Stimulated activated CD8-positive, alpha-beta memory T cell treated with anti-CD3 and anti-CD28 coated beads, Interleukin-7, amount 100 ng/mL, for 4 hours (primary cell): ENCODE measurements around the gene BCL3.
"Not testable (repeated sequence)": the region's sequence is repeated elsewhere in the genome, so short reads cannot be mapped to it uniquely, and the experiment has no call there.

ENCODE experiments used
- DNase-seq, 2 donors: peaks; one replicate each; pipeline ENCODE4 v3.0.0-alpha.2; 2020; ENCODE audit warnings: low read depth in 2 of 2

BCL3 gene

GRCh38 chr19:44757735-44758505, 9.4 kb downstream of the BCL3 start:
- no peak for DNase-seq

- no peak for DNase-seq
Observed at GRCh38 chr19:44758596-44758995, 10.1 kb downstream of the BCL3 start.

DNA sequence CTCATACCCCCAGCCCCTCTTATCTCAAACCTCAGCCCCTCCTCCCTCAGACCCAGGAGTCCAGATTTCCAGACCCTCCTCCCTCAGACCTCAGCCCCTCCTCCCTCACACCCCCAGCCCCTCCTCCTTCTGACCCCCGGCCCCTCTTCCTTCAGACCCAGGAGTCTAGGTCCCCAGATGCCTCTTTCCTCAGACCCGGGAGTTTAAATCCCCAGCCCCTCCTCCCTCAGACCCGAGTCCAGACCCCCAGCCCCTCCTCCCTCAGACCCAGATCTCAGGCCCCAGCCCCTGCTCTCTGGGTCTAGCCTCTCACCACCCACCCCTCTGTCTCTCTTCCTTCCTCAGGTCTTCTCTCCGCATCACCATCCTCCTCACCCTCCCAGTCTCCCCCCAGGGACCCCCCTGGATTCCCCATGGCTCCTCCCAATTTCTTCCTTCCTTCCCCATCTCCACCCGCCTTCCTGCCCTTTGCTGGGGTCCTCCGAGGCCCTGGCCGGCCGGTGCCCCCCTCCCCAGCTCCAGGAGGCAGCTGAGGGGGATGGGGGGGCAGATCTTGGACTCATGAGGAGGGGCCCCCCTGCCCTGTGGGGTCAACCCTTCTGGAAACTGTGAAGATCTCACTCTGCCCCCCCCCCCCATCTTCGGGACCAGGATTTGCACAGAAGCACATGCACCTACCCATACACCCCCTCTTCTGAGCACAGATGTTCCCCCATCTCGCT, 10.7 kb downstream of the BCL3 start:
- DNase-seq, result no peak

DNA sequence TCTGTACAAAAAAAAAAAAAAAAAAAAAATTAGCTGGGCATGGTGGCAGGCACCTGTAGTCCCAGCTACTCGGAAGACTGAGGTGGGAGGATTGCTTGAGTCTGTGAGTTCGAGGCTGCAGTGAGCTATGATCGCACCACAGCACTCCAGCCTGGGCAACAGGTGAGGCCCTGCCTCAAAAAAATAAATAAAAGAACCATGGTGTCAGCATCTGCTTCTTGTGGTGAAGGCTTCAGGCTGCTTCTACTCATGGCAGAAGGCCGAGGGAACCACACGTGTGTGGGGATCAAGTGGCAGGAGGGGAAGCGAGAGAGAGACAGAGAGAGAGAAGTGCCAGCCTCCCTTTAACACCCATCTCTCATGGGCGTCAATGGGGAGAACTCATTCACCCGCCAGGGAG, 13.5 kb downstream of the BCL3 start:
- no peak for DNase-seq

DNA sequence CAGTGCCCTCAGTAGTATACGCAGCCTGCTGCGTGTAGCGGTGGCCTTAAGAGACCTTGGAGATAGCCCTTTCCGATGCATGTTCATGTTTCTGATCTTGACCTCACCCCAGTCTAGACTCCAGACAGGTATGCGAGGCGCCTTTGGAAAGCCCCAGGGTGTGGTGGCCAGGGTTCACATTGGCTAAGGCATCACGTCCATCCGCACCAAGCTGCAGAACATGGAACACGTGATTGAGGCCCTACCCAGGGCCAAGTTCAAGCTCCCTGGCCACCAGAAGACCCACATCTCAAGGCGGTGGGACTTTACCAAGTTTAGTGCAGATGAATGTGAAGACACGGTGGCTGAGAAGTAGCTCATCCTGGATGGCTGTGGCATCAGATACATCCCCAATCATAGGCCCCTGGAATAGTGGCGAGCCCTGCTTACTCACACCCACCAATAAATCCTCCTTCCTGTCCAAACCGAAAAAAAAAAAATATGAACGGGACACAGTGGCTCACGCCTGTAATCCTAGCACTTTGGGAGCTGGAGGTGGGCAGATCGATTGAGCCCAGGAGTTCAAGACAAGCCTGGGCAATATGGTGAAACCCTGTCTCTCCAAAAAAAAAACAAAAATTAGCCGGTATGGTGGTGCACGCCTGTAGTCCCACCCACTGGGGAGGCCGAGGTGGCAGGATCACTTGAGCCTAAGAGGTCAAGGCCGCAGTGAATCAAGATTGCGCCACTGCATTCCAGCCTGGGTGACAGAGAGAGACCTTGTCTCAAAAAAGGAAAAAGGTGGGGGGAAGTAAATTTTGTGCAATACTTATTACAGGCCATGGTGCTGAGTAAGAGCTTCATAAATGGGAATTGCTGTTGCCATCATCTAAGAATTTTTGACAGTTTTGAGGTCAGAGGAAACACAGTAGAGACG, 16.8 kb downstream of the BCL3 start:
- DNase-seq, result no peak

GRCh38 chr19:44765949-44766335, 17.4 kb downstream of the BCL3 start:
- no peak for DNase-seq

DNA sequence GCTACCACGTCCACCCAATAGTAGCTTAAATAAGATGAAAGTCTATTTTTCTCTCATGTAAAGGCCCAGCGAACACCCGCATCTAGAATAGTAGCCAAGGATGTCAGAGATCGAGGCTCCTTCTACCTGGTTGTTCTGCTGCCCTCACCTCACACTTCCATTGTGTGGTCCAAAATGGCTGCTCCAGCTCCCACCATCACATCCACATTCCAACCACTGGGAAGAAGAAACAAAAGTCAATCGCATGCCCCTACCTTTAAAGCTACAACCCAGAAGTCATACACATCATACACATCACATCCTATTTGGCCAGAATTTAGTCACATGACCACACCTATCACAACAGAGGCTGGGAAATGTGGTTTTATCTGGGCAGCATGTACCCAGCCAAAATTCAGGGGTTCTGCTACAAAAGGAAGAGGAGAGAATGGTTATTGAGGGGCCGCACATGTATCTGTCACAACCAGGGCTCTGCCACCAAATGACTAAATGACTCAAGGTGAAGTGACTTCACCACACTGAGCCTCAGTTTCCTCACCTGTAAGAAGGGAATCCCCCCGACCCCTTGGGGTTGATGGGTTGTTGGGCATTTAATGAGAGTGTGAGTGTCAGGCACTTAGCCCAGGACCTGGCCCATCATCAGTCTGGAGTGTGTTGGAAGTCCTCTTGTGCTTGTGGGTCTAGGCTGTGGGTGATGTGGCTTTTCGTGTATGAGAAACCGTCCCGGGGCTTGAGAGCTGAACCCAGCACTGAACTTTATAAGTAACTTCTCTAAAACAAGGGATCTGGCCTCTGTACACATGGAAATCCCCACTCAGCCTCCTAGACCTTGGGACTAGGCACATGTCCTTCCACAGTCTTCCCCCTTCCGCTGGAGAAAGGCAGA, 19.0 kb downstream of the BCL3 start:
- no peak for DNase-seq

DNA sequence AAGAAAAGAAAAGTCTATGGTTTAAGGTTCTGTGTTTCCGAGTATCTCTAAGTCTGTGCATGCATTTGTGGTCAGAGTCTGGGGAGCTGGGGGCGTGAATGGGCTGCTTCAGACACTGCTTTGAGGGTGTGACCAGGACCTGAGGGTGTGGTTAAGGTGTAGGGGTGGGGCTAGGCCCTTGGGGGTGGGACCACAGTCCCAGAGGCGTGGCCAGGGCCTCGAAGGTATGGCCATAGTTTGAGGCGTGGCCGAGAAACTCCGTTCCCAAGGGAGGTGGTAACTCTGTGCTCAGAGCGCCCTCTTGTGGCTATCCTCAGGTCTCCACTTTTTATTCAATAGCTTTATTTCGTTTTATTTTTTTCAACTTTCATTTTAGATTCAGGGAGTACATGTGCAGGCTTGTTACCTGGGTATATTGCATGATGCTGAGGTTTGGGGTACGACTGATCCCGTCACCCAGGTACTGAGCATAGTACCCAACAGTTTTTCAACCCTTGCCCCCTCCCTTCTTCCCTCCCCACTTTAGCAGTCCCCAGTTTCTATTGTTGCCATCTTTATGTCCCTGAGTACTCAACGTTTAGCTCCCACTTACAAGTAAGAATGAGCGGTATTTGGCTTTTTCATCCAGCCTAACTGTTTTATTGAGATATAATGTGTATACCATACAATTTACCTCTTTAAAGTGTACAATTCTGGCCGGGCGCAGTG, 22.2 kb downstream of the BCL3 start:
- peak; percentile 91 to 96 for DNase-seq

DNA sequence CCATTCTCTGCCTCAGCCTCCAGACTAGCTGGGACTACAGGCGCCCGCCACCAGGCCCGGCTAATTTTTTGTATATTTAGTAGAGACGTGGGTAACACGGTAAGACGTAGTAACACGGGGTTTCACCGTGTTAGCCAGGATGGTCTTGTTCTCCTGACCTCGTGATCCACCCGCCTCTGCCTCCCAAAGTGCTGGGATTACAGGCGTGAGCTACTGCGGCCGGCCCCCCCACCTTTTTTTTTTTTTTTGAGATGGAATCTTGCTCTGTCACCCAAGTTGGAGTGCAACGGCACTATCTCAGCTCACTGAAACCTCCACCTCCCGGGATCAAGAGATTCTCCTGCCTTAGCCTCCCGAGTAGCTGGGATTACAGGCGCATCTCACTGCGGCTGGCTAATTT, 23.6 kb downstream of the BCL3 start:
- DNase-seq, result not testable (repeated sequence)

DNA sequence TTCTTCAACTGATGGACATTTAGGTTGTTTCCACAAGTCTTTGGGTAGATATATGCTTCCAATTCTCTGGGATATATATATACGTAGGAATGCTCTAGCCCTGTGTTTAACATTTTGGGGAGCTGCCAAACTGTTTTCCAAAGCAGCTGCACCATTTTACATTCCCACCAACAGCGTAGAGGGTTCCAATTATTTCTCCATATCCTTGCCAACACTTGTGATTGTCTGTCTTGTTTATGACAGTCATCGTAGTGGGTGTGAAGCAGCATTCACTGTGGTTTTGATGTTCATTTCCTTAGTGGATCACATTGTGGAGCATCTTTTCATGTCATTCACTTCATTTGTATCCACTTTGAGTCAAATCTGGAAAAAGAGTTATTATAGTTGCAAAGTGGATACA, 24.5 kb downstream of the BCL3 start:
- DNase-seq, result no peak

- DNase-seq, result no peak
Observed at GRCh38 chr19:44775676-44776240, 27.2 kb downstream of the BCL3 start.

GRCh38 chr19:44776402-44777096, 28.0 kb downstream of the BCL3 start:
- no peak for DNase-seq

DNA sequence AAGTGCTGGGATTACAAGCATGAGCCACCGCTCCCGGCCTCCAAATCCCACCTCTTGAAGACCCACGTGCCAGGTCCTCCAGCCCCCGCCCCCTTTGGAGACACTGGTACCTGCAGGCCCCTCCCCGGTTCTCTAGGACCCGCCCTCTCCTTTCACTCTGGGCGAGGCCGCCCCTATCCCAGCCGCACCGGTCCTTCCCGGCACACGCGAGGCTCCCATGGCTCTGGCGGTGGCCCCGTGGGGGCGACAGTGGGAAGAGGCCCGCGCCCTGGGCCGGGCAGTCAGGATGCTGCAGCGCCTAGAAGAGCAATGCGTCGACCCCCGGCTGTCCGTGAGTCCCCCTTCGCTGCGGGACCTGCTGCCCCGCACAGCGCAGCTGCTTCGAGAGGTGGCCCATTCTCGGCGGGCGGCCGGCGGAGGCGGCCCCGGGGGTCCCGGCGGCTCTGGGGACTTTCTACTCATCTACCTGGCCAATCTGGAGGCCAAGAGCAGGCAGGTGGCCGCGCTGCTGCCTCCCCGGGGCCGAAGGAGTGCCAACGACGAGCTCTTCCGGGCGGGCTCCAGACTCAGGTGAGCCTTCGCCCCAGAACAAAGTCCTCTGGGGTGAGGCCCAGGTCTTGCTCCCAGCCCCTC, 29.3 kb downstream of the BCL3 start, which contains the start of gene CBLC:
Gene CBLC (plus strand): TSS at position 176 of the 633 bp plus-strand sequence. CDS start 42 bp downstream, at position 218.
- DNase-seq, result no peak

GRCh38 chr19:44779150-44779549, 30.6 kb downstream of the BCL3 start:
- DNase-seq, result no peak

- not testable (repeated sequence) for DNase-seq
Observed at GRCh38 chr19:44781694-44782093, 33.2 kb downstream of the BCL3 start.

DNA sequence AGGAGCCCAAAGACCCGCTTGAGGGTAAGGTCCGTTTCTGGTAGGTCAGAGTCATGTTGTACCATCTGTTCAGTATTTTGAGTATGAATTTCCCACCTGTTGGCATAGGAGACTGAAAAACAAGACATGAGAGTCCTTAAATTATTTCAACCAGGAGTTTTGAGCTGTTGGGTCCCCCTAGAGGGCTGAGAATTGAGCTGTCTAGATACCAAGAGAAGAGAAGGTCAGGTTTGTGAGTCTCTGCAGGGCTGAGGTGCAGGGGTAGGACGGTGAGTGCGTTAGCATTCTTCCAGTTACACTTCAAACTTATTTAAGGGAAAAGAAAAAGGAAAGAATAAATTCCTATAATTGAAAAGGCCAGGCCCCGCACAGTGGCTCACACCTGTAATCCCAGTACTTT, 34.2 kb downstream of the BCL3 start:
- no peak for DNase-seq

DNA sequence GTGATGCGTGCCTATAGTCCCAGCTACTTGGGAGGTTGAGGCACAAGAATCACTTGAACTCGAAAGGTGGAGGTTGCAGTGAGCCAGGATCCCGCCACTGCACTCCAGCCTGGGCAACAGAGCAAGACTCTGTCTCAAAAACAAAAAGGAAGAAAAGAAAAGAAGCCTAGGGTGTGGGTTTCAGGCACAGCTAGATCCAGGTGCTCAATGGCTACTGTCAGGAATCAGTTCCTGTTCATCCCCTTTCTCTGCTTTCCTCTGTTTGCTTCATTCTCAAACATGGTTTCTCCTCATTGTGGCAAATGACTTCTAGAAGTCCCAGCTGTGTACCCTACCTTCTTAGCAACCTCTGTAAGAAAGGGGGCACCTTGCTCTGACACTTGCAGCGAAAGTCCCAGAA, 35.0 kb downstream of the BCL3 start:
- no peak for DNase-seq

- no peak for DNase-seq
Observed at GRCh38 chr19:44785271-44785670, 36.8 kb downstream of the BCL3 start.

DNA sequence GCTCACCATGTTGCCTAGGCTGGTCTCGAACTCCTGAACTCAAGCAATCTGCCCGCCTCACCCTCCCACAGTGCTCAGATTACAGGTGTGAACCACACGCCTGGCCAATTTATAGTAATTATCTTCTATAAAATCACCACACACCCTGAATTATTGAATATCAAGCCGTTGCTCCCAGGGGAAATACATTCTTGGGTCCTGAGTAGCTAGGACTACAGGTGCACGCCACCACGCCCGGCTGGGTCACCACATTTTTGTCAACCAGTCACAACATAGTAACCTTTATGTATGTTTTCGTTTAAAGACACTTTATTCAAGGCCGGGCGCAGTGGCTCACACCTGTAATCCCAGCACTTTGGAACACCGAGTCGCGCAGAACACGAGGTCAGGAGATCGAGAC, 37.5 kb downstream of the BCL3 start:
- no peak for DNase-seq
